Liver (tissue), 9 donors: ENCODE results near the gene LAMA2. TPM values are rescaled to one million over a fixed set of nuclear protein-coding genes. Genes with fewer than 3 reads are reported as not detected.

Source experiments
- DNase-seq: peaks from one replicate; pipeline ENCODE4 v3.0.0-alpha.2; 2017; ENCODE audit warnings: low spot score
- H3K27ac ChIP-seq, 2 donors: one replicate each; pipeline ENCODE4 v1.7.0; 2013; ENCODE audit warnings: inconsistent platforms in 2 of 2, low read length in 2 of 2, control low read depth in 1 of 2, low read depth in 1 of 2, mild to moderate bottlenecking in 1 of 2
- H3K27me3 ChIP-seq, 4 donors: one replicate each; pipeline versions ENCODE4 v1.6.1 to v1.7.0; 2013; ENCODE audit warnings: low read length in 3 of 4, inconsistent platforms in 1 of 4, mild to moderate bottlenecking in 1 of 4, moderate library complexity in 1 of 4; ENCODE audit not compliant: control insufficient read depth in 4 of 4, insufficient read depth in 4 of 4
- H3K36me3 ChIP-seq, 4 donors: one replicate each; pipeline versions ENCODE4 v1.6.1 to v1.7.0; 2013; ENCODE audit warnings: low read length in 3 of 4, mild to moderate bottlenecking in 3 of 4, low read depth in 1 of 4, moderate library complexity in 1 of 4; ENCODE audit not compliant: control insufficient read depth in 4 of 4, insufficient read depth in 3 of 4
- H3K4me1 ChIP-seq, 4 donors: one replicate each; pipeline versions ENCODE4 v1.6.1 to v1.7.0; 2013; ENCODE audit warnings: low read length in 3 of 4, mild to moderate bottlenecking in 3 of 4, moderate library complexity in 1 of 4; ENCODE audit not compliant: control insufficient read depth in 4 of 4, insufficient read depth in 4 of 4
- H3K4me3 ChIP-seq, 3 donors: one replicate each; pipeline versions ENCODE4 v1.6.1 to v1.7.0; 2013; ENCODE audit warnings: low read length in 3 of 3, control low read depth in 1 of 3, low read depth in 1 of 3, mild to moderate bottlenecking in 1 of 3
- H3K9ac ChIP-seq, 2 donors: one replicate each; pipeline ENCODE4 v1.7.0; 2013; ENCODE audit warnings: low read length in 2 of 2, mild to moderate bottlenecking in 2 of 2, moderate library complexity in 2 of 2, control low read depth in 1 of 2, low read depth in 1 of 2
- H3K9me3 ChIP-seq, 4 donors: one replicate each; pipeline versions ENCODE4 v1.6.1 to v1.7.0; 2013; ENCODE audit warnings: low read length in 3 of 4; ENCODE audit not compliant: control insufficient read depth in 4 of 4
- ATF3 ChIP-seq: IDR thresholded peaks from 2 replicates; pipeline ENCODE4 v1.6.1; 2016; ENCODE audit warnings: antibody characterized with exemption
- CTCF ChIP-seq: fragments of 150-350 bp; IDR thresholded peaks from 2 replicates; pipeline ENCODE4 v1.5.1; 2017; ENCODE audit warnings: improper control_type of control experiment, low read depth, low read length; ENCODE audit not compliant: missing input control
- EGR1 ChIP-seq, 2 donors: IDR thresholded peaks; 2 replicates each; pipeline ENCODE4 v1.6.1; 2016 to 2018; ENCODE audit warnings: antibody characterized with exemption in 2 of 2, low read depth in 2 of 2
- FOXA1 ChIP-seq: IDR thresholded peaks from 2 replicates; pipeline ENCODE4 v1.6.1; 2016; ENCODE audit warnings: antibody characterized with exemption
- FOXA2 ChIP-seq: IDR thresholded peaks from 2 replicates; pipeline ENCODE4 v1.6.1; 2016; ENCODE audit warnings: antibody characterized with exemption
- GABPA ChIP-seq, 2 donors: IDR thresholded peaks in 1 of 2; conservative IDR thresholded peaks in 1 of 2; 2 replicates each; pipeline ENCODE4 v1.6.1; 2016; ENCODE audit warnings: antibody characterized with exemption in 2 of 2, mild to moderate bottlenecking in 1 of 2, moderate library complexity in 1 of 2
- HNF4A ChIP-seq, 2 donors: conservative IDR thresholded peaks; 2 replicates each; pipeline ENCODE4 v1.6.1; 2016; ENCODE audit warnings: antibody characterized with exemption in 2 of 2, mild to moderate bottlenecking in 2 of 2
- HNF4G ChIP-seq: IDR thresholded peaks from 2 replicates; pipeline ENCODE4 v1.6.1; 2016; ENCODE audit warnings: antibody characterized with exemption
- JUND ChIP-seq, 2 donors: IDR thresholded peaks; 2 replicates each; pipeline ENCODE4 v1.6.1; 2016; ENCODE audit warnings: antibody characterized with exemption in 2 of 2
- NR2F2 ChIP-seq: IDR thresholded peaks from 2 replicates; pipeline ENCODE4 v1.6.1; 2016; ENCODE audit warnings: antibody characterized with exemption
- REST ChIP-seq: IDR thresholded peaks from 2 replicates; pipeline ENCODE4 v1.6.1; 2016; ENCODE audit warnings: antibody characterized with exemption, mild to moderate bottlenecking
- RXRA ChIP-seq, 2 donors: IDR thresholded peaks; 2 replicates each; pipeline ENCODE4 v1.6.1; 2017 to 2018; ENCODE audit warnings: antibody characterized with exemption in 2 of 2, mild to moderate bottlenecking in 1 of 2
- SP1 ChIP-seq: IDR thresholded peaks from 2 replicates; pipeline ENCODE4 v1.6.1; 2018; ENCODE audit warnings: antibody characterized with exemption, mild to moderate bottlenecking
- TAF1 ChIP-seq: conservative IDR thresholded peaks from 2 replicates; pipeline ENCODE4 v1.6.1; 2016; ENCODE audit warnings: antibody characterized with exemption, mild to moderate bottlenecking
- YY1 ChIP-seq: IDR thresholded peaks from 2 replicates; pipeline ENCODE4 v1.6.1; 2016; ENCODE audit warnings: antibody characterized with exemption, mild to moderate bottlenecking
- ZBTB33 ChIP-seq: IDR thresholded peaks from 2 replicates; pipeline ENCODE4 v1.6.1; 2016; ENCODE audit warnings: antibody characterized with exemption
- WGBS: extraction: QIAGEN DNeasy Blood & Tissue Kit; methylation state at CpG from one replicate; pipeline ENCODE4 v1.1.7; 2013; 5-methylcytosine and 5-hydroxymethylcytosine counted together
- polyA plus RNA-seq, 2 donors: library from polyadenylated mRNA; stranded (reverse) in 1 of 2; unstranded in 1 of 2; fragments of 200-250 nt in 1 of 2; fragments of >200 nt in 1 of 2; fragmentation: Nextera tagmentation in 1 of 2; extraction: Ambion mirVana in 1 of 2; gene quantifications; one replicate each; pipeline versions ENCODE4 v1.2.1 to v1.2.3, GENCODE V29; 2013 to 2015
- total RNA-seq, 2 donors: library from RNA; depleted of rRNA; stranded (reverse); fragments of >200 nt; gene quantifications; one replicate each; pipeline ENCODE4 v1.2.3, GENCODE V29; 2014
- TF ChIP-seq, protein P1 (sequence below): IDR thresholded peaks from 2 replicates; pipeline ENCODE4 v1.6.1; 2016; ENCODE audit warnings: antibody characterized with exemption
- donor health status: healthy.
- donor health status: healthy.
- donor health status: healthy.
- donor health status: healthy.
- donor health status: healthy.

LAMA2 gene
- total and polyA plus RNA-seq, 4 donors, result 1.3 to 17.0 (median 3.0) TPM

DNA sequence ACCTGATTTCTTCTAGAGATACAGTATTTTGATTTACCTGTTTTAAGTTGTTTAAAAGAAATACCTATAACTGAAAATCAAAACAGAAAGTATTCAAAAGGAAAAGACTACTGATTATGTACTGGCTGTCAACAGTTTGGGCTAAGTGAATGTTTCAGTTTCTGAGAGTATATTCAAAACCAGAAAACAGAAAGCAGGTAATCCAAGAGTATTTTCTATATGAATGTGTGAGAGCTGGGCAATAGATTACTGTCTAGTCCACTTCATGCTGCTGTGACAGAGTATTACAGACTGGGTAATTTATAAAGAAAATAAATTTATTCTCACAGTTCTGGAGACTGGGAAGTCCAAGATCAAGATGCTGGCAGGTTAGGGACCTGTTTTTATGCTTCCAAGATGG is 566.0 kb downstream of the LAMA2 start:
- no peak overlapping the region for H3K4me3 ChIP-seq
- TF ChIP-seq ATF3, result no peak
- TF ChIP-seq RXRA (IDR thresholded peaks at IDR 0.05), result no peak
- TF ChIP-seq SP1, result no peak
- no peak for TF ChIP-seq JUND (IDR thresholded peaks at IDR 0.05)
- no peak for TF ChIP-seq NR2F2
- TF ChIP-seq, protein P1, sequence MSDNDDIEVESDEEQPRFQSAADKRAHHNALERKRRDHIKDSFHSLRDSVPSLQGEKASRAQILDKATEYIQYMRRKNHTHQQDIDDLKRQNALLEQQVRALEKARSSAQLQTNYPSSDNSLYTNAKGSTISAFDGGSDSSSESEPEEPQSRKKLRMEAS, result no peak
- no peak for TF ChIP-seq GABPA (IDR thresholded peaks at IDR 0.05 in 1 of 2, conservative IDR thresholded peaks at IDR 0.05 in 1 of 2)
- TF ChIP-seq ZBTB33, result no peak
- TF ChIP-seq EGR1 (IDR thresholded peaks at IDR 0.05; ENCODE audit: low read depth in 2 of 2), result no peak
- H3K9me3 ChIP-seq, result no peaks in the 10 kb centered on the region
- DNase-seq, result no peak
- no peaks in the 10 kb centered on the region for H3K27me3 ChIP-seq
- no peak overlapping the region for H3K27ac ChIP-seq
- no peak overlapping the region for H3K9ac ChIP-seq
- H3K4me1 ChIP-seq, result no peaks in the 10 kb centered on the region
- H3K36me3 ChIP-seq, result no peaks in the 10 kb centered on the region

DNA sequence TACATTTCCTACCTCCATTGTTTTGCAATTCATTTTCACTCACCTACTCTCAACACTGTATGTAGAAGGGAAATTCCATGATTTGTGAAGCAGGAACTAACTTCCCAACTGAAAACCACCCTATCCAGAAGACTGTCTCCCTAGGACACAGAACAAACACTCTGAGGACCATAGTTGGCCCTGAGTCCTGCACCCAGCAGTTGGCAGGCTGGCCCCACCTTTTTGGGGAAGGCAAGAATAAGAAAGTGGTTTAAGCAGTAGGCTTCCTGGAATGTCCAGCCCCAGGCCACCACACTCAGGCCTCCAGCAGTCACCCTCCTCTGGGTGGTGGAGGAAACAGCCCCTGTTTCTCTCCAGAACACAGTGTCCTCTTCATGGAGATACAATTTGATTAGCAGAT is 568.2 kb downstream of the LAMA2 start:
- TF ChIP-seq ZBTB33 (no peak), HNF4A (conservative IDR thresholded peaks at IDR 0.05) (no peak), YY1 (no peak), TAF1 (no peak), ATF3 (no peak), SP1 (no peak), FOXA1 (no peak), HNF4G (no peak), EGR1 (IDR thresholded peaks at IDR 0.05; ENCODE audit: low read depth in 2 of 2) (no peak), NR2F2 (no peak), JUND (IDR thresholded peaks at IDR 0.05) (no peak)
- Histone ChIP-seq H3K9me3 (no peaks in the 10 kb centered on the region), H3K27me3 (no peaks in the 10 kb centered on the region), H3K27ac (no peak overlapping the region), H3K4me1 (no peaks in the 10 kb centered on the region), H3K36me3 (no peaks in the 10 kb centered on the region), H3K4me3 (no peak overlapping the region), H3K9ac (no peak overlapping the region)
- DNase-seq, result no peak

GRCh38 chr6:129453073-129453472 is 570.1 kb downstream of the LAMA2 start:
- Histone ChIP-seq H3K9me3 (no peaks in the 10 kb centered on the region), H3K9ac (no peak overlapping the region), H3K4me1 (no peaks in the 10 kb centered on the region), H3K27ac (no peak overlapping the region), H3K4me3 (no peak overlapping the region), H3K27me3 (no peaks in the 10 kb centered on the region), H3K36me3 (no peaks in the 10 kb centered on the region)
- DNase-seq, result no peak
- 76% methylated on average over 3 of the region's 3 CpGs for WGBS
- TF ChIP-seq HNF4G, result no peak
- no peak for TF ChIP-seq CTCF
- no peak for TF ChIP-seq RXRA (IDR thresholded peaks at IDR 0.05)
- no peak for TF ChIP-seq SP1
- TF ChIP-seq FOXA1, result no peak
- TF ChIP-seq TAF1, result no peak
- TF ChIP-seq GABPA (IDR thresholded peaks at IDR 0.05 in 1 of 2, conservative IDR thresholded peaks at IDR 0.05 in 1 of 2), result no peak
- TF ChIP-seq HNF4A (conservative IDR thresholded peaks at IDR 0.05), result no peak
- TF ChIP-seq ATF3, result no peak
- no peak for TF ChIP-seq NR2F2
- no peak for TF ChIP-seq YY1
- no peak for TF ChIP-seq FOXA2
- TF ChIP-seq REST, result no peak
